ENCODE data around the gene ANKRD39.

DNA sequence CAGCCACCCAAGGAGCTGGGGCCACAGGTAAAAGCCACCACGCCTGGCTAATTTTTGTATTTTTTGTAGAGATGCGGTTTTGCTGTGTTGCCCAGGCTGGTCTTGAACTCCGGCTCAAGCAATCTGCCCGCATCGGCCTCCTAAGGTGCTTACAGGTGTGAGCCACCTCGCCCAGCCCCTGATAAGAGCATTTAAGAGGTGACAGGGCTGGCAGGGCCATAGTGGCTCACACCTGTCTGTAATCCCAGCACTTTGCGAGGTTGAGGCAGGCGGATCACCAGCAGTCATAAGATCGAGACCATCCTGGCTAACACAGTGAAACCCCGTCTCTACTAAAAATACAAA lies 50.7 kb downstream of the ANKRD39 start:
- TF ChIP-seq POLR2A (IDR thresholded peaks at IDR 0.05; ENCODE audit: low read depth, low read length) (no peak), POLR2AphosphoS5 (IDR thresholded peaks at IDR 0.05; ENCODE audit: low read depth, low read length) (no peak), TAF1 (IDR thresholded peaks at IDR 0.05; ENCODE audit: low read depth, low read length) (no peak), PAX5 (IDR thresholded peaks at IDR 0.05; ENCODE audit: insufficient read depth, low read length, severe bottlenecking) (no peak)

All from GM12891 (cell line).